ENCODE data around the gene ZNF354C.

GRCh38 chr5:179055841-179056240 lies 4.3 kb upstream of the ZNF354C start:
- TF ChIP-seq CTCF (IDR thresholded peaks at IDR 0.05) (no peak), POLR2A (IDR thresholded peaks at IDR 0.05) (no peak)
